Stimulated activated CD8-positive, alpha-beta memory T cell treated with anti-CD3 and anti-CD28 coated beads, Interleukin-7, amount 100 ng/mL, for 4 hours (primary cell): Measurements from ENCODE around the gene SRD5A3.
"Not testable (repeated sequence)": the region's sequence is repeated elsewhere in the genome, so short reads cannot be mapped to it uniquely, and the experiment has no call there.

Experiments used
- DNase-seq, 2 donors: peaks; one replicate each; pipeline ENCODE4 v3.0.0-alpha.2; 2020; ENCODE audit warnings: low read depth in 2 of 2

Gene SRD5A3

DNA sequence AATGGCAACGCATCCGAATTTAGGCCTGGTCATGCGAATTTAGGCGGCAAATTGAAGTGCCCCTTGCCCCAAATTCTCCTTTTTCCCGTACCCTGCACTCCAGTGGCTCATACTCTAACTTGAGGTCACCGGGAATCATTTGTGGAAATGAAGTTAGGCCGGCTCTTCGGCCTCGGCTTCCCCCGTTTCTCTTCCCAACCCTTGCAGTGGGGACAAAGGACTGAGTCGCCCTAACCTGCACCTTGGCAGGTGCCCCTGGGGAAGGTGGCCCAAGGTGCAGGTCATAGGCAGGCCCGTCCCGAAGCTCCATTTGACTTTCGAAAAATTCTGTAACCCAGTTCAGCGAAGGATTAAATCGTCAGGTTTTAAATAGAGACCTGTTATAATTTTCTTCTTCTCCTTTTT is 811 bp downstream of the SRD5A3 start:
- no peak for DNase-seq

DNA sequence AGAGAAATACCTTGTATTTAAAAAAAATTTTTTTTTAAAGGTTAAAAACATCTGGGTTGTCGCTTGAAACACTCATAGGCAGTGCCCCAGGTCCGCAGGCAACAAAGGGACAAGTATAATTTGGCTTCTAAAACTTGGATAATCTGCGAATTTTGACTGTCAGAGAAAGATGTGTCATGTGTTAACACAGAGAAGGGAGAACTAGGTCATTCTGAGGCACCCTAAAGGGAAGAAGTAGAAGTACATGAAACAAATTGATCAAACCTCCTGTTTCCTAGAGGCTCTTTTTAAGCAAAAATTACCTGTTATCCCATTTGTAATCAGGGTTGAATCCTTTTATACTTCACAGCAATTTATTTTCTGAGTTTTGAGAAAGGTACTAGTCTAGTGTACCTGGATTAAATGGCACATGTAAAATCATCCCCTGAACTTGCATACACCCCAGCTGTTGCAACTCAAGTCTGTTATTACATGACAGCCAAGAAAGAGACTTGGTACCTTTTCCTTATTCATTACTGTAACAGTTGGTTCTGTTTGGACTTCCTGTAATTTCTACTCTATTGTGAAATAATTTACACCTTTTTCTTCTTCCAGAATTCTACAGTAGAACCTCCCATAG is 1.7 kb downstream of the SRD5A3 start:
- DNase-seq, result no peak

DNA sequence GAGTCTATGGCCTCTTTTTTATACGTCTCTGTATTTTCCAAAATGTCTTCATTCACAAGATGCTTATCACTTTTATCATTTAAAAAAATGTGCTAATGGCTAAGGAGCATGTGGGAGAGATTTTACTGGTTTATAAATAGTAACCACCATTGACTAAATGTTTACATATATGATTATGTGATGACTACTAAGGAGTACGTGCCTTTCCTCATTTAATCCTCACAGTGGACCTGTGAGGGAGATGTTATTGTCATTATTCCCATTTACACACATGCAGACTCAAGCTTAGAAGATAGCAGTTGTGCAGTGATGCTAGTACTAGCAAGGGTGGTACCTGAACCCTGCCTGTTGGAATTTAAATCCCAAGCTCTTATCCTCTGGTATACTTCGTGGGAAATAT is 2.4 kb downstream of the SRD5A3 start:
- no peak for DNase-seq

DNA sequence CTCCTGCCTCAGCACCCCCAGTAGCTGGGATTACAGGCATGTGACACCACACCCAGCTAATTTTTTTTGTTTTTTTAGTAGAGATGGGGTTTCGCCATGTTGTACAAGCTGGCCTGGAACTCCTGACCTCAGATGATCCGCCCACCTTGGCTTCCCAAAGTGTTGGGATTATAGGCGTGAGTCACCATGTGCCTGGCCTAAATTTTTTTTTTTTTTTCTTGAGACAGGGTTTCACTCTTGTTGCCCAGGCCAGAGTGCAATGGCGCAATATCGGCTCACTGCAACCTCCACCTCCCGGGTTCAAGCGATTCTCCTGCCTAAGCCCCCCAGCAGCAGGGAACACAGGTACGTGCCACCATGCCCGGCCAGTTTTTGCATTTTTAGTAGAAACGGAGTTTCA is 4.8 kb downstream of the SRD5A3 start:
- DNase-seq, result not testable (repeated sequence)

DNA sequence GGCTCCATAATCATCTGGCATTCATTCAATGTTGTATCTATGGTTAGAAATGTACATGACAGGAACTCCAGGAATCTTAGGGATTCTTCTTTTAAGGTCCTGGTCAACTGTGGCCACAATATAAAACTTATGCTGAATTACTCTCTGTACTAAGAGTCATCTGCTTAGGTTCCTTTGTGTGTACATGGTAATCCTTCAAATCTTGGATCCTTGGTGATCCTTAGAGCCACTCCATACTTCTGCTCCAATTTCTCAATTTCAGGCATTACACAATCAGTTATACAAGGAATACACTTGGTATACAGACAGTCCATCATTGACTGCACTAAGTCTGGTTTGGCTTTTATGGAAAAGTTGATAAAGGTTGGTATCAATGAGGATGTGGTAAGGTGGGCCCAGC is 5.8 kb downstream of the SRD5A3 start:
- DNase-seq, result no peak

DNA sequence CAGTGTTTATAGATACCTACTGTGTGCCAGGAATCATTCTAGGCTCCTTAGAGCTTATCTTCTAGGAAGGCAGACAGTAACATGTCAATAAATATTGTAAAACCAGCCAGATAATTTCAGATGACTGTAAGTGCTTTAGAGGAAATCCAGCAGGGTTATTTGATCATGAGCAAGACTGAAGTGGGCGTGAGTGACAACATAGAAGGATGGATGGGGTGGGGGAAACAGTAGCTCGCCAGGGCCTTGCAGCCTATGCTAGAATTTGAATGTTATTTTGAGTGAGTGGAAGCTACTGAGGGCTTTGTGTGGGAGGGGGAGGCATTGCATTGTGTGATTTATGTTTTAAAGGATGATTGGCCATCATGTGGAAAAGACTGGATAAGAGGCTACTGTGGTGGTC is 6.7 kb downstream of the SRD5A3 start:
- DNase-seq, result no peak

DNA sequence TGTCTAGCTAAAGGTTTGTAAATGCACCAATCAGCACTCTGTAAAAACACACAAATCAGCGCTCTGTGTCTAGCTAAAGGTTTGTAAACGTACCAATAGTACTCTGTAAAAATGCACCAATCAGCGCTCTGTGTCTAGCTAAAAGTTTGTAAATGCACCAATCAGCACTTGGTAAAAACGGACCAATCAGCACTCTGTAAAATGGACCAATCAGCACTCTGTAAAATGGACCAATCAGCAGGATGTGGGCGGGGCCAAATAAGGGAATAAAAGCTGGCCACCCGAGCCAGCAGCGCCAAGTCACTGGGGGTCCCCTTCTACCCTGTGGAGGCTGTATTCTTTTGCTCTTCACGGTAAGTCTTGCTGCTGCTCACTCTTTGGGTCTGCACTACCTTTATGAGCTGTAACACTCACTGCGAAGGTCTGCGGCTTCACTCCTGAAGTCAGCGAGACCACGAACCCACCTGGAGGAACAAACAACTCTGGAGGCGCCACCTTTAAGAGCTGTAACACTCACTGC is 7.2 kb downstream of the SRD5A3 start:
- not testable (repeated sequence) for DNase-seq

DNA sequence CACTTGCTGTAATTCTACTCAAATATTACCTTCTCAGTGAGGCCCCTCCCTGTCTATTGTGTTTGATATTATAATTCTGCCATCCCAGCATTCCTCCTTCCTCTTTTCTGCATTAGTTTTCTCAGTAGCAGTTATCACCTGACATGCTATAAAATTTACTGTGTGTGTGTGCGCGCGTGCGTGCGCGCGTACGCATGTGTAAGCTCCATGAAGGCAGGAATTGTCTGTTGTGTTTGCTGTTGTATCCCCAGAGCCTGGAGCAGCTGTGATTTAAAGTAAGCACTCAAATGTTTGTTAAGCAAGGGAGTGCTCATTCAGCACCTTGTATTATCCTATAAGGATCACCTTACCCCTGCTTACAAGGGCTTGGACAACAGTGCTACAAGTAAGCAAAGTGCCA is 8.6 kb downstream of the SRD5A3 start:
- DNase-seq, result no peak

DNA sequence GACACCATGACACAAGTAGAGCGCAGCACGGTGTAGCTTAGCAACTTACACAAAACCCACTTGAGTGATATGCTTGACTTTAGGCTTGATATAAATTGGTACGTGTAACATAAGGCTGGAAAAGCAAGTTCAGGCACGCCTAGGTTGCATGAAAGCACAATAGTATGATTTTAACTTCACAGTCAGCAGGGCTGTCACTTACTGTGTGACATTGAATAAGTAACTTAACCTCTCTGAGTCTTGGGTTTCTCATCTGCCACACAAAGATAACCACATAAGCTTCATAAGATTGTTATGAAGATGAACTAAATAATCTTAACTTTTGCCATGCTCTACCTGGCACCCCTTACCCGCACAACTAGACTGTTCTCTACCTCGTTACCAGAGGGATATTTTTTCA is 9.5 kb downstream of the SRD5A3 start:
- DNase-seq, result no peak

DNA sequence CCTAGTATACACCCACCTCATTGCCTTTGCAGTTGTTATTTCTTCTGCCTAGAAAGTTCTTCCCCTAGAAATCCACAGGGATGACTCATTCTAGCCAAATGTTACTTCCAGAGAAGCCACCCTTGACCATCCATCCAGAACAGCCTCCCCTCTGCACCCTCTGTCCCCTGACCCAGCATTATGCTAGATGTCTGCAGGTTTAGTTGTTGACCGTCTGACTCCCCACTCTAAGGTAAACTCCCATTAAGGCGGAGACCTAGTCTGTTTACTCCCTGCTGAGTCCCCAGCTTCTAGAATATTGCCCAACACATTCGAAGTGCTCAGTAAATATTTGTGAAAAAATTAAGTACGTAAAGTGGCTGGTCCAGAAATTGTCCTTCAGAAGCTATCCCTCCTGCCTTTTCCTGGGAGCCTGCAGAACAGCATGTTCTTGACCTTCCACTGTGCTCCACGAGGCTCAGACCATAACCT is 11.0 kb downstream of the SRD5A3 start:
- no peak for DNase-seq

DNA sequence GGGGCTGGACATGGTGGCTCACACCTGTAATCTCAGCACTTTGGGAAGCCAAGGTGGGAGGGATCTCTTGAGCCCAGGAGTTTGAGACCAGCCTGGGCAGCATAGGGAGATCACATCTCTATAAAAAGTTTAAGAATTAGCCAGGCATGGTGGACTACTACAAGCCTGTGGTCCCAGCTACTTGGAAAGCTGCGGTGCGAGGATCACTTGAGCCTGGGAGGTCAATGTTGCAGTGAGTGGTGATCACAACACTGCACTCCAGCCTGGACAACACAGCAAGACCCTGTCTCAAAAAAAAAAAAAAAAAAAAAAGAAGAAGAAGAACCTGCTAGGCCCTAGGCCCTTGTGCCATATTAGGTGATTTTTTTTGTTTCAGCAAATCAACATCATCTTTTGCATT is 12.2 kb downstream of the SRD5A3 start:
- DNase-seq, result no peak

DNA sequence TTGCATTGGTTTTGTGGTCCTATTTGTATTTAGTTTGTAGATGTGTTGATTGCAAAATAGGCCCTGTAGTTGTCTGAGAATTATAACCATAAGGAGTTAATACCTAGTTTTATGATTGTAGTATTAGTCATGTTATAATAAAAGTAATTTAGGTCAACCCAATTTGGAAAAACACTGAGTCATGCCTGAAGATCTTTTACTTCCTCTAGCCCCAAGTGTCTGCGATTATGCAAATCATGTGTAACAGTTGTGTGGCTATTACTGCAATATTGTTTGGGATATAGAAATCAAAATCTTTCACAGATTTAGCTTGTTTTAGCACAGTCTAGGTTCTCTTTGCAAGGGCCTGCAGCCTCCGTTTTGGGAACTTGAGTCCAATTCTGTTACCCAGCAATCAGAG is 12.6 kb downstream of the SRD5A3 start:
- no peak for DNase-seq

DNA sequence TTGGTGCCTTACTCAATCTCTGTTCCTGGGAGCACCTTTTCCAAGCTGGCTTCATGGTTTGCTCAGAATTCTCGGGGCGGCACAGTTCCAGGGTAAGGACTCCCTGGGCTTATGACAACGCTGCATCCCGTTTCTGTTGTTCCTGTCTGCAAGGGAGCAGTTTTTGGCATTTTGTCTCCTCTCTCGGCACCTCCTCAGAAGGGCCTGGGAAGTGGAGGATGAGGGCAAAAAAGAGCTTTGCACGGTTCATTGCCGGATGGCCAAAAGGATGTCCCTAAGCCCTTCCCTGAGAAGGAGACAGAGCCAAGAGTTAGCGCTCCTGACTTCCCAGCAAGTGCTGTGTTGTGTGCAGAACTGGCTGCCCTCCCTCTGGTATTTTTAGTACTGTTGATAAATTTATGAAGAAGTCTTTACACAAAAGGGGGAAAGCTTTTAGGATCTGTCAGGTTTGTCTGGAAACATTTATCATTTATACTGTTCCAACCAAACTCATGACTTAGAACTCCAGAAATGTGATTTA is 13.4 kb downstream of the SRD5A3 start:
- no peak for DNase-seq

DNA sequence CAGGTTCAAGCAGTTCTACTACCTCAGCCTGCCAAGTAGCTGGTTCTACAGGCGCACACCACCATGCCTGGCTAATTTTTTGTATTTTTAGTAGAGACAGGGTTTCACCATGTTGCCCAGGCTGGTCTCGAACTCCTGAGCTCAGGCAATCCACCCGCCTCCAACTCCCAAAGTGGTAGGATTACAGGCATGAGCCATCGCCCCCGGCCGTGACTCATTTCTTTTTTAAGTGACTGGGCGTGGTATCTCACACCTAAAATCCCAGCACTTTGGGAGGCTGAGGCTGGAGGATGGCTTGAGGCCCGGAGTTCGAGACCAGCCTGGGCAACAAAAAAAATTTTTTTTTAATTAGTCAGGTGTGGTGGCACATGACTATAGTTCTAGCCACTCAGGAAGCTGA is 16.9 kb downstream of the SRD5A3 start:
- not testable (repeated sequence) for DNase-seq

DNA sequence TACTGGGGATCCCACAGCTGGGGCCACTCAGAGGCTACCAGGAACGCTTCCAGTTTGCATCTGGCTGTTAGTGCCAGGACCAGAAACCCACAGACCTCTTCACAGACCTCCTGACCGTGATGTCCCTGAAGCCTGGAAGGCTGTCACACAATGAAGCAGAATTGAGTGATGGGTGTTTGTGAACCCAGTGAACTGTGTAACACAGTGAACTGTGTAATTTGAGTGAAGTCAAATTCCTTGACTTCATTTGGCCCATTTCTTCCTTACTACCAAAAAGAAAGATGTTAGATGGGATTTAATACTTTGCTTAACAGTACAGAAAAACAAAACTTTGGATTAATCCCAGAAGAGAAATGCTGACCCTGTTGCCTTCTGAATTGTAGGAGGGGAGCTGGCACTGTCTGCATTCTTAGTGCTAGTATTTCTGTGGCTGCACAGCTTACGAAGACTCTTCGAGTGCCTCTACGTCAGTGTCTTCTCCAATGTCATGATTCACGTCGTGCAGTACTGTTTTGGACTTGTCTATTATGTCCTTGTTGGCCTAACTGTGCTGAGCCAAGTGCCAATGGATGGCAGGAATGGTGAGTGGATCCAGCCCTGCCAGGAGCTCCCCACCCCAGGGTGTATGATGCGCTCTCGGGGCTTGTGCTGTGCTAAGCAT is 17.8 kb downstream of the SRD5A3 start:
- no peak for DNase-seq

DNA sequence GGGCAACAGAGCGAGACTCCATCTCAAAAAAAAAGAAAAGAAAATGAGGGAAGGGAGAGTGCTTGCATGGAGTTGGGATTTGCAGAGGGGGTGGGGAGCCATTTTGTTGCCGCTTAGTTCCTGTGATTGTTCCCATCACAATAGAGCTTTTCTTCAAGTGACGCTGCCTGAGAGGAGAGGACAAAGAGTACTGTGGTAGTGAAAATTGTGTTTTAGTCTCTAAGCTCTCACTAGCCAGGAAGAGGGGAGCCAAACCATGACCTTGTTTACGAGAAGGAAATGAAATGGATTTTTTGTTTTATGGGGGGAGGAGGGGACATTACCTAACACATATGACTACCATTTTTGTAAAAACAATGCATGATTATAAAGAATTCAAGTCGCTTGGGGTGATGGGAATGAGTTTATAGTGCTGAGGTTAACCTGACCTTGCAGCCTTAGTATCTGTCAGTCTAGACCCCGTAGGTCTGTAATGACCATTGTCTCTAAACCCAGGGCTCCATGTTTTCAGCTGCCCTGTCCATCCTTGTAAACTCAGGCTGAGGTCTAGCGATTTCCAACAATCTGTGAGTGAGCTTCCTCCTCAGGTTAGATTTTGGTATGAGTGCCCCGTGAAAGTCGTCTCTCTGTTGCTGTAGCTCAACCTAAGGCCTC is 18.8 kb downstream of the SRD5A3 start:
- DNase-seq, result no peak

DNA sequence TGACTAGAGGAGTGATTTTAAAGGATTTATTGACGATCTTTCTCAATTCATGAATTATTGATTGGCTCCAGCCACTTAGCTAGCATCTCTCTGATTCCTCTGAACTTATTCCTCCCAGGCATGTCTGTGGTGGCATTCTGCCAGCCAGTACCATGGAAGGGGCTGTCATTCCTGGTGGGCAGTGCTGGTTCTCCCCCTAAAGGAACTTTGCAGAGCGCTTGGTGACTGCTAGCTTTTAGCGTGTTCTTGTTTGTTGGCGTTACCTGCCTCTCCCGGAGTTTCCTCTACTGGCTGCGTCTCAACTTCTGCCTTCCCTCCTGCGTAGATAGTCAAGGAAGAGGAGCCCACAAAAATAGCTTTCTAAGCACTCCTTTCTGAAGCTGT is 19.3 kb downstream of the SRD5A3 start:
- DNase-seq, result no peak

DNA sequence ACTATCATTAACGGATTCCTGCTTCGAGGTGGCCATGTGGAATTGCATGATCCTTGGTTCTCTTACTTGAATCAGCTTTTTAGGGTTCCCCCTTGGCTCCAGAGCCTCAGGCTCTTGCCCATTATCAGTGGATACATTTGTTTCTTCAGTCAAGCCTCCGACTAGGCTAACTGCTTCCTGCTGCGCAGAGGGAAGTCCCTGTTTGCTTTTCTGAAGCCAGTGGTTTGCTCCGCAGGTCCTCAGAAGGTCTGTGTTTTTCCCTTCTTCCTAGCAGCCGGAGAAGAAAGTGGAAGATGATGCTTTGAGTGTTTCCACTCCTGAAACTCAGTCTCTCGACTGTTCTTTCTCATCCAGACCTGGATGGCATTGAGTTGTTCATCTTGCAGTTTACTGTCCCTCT is 20.6 kb downstream of the SRD5A3 start:
- DNase-seq, result no peak

DNA sequence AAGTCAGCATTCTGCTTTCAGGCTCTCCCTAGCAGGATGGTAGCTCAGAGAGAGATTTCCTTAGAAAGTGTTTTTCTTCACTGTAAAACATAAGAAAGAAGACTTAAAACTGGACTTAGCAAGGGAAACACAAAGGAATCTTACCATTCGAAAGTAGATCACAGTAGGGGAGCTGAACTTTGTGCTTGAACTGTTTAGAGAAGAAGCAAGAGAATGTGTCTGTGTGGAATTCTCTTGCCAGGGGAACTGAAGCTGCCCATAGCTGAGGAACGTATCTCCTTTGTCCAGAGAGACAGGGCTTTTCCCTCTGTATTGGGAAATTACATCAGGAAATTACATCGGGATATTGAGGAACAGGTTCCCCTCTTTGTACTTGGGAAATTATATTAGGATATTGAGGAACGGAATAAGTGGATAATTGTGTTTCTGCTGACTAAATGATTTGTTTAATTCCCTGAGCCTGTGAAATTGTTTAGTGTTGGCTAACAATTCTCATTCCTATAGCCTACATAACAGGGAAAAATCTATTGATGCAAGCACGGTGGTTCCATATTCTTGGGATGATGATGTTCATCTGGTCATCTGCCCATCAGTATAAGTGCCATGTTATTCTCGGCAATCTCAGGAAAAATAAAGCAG is 21.2 kb downstream of the SRD5A3 start:
- no peak for DNase-seq

DNA sequence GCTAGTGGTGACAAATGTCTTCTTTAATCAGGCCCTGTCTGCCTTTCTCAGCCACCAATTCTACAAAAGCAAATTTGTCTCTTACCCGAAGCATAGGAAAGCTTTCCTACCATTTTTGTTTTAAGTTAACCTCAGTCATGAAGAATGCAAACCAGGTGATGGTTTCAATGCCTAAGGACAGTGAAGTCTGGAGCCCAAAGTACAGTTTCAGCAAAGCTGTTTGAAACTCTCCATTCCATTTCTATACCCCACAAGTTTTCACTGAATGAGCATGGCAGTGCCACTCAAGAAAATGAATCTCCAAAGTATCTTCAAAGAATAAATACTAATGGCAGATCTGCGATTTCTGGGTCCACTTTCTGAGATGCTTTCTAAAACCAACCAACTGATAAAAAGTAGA is 23.9 kb downstream of the SRD5A3 start:
- no peak for DNase-seq

DNA sequence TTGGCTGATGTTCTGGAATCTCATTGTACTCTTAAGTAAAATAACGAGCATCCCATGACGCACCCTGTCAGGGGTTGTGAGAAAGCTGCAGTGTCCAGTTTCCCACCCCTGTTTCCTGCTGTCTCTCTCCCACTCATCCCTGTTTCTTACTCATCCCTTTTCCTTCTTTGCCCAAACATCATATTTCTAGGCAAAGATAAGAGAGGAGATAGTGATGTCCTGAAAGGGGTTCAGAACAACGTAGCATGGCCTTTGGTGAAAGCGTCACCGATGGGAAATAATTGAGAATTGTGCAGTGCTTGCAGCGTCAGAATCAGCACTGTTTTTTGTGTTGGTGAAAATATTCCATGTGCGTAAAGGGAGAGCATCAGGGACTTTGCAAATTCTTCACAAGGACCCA is 26.2 kb downstream of the SRD5A3 start:
- no peak for DNase-seq

DNA sequence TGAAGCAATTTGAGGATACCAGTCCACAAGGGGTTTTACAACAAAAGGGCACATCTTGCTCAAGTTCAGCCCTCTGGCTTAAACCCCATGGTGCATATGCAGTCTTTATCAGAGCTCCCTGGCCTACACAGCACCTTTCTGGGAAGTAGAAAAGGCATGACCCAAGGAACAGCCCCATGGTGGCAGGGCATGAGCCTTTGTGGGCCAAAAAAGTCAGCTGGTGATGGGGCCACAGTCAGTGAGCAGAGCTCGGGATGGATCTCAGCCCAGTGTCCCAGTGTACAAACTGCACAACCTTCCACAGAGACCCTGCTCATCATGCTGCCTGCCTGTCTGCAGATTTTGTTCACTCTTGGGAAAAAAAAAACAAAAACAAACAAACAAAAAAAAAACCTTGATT is 27.4 kb downstream of the SRD5A3 start:
- no peak for DNase-seq
